ENCODE measurements around the gene SERTAD3. TPM values are rescaled to one million over a fixed set of nuclear protein-coding genes. Genes with fewer than 3 reads are reported as not detected.

Gene SERTAD3
- total and polyA plus RNA-seq, 10 of the 15 experiments (the other 5 are each of a cell fraction or from before 2014, with no cell fraction given) = 4.2 to 22.4 (median 13.7) TPM

GRCh38 chr19:40425450-40426287, 18.5 kb downstream of the SERTAD3 start, which contains the start of gene SERTAD1 (continued):
- TF ChIP-seq BHLHE40 (IDR thresholded peaks at IDR 0.05; ENCODE audit: borderline replicate concordance in 1 of 2, low read depth in 2 of 2, low read length in 1 of 2) (peak; percentile 60 to 79; a peak in 2 of 4 replicates), CHD2 (IDR thresholded peaks at IDR 0.05; ENCODE audit: borderline replicate concordance, low read depth, low read length) (peak; percentile 90), ATF2 (IDR thresholded peaks at IDR 0.05; ENCODE audit: low read length) (no peak), POLR2AphosphoS5 (IDR thresholded peaks at IDR 0.05; ENCODE audit: low read length) (peak; percentile 98), ATF7 (IDR thresholded peaks at IDR 0.05; ENCODE audit: low read depth) (0 out of 2 replicates have a peak, but pooled peaks have one; percentile 45), CBX5 (IDR thresholded peaks at IDR 0.05; ENCODE audit: low read depth) (peak; percentile 68; the same call in 1 of the 2 replicates), NKRF (conservative IDR thresholded peaks at IDR 0.05) (peak; percentile 91), STAT3 (IDR thresholded peaks at IDR 0.05; ENCODE audit: low read depth, low read length) (no peak), STAT1 (conservative IDR thresholded peaks at IDR 0.05) (0 out of 2 replicates have a peak, but pooled peaks have one; percentile 49), HDGF (IDR thresholded peaks at IDR 0.05) (no peak; the same call in 1 of the 2 replicates), USF2 (IDR thresholded peaks at IDR 0.05; ENCODE audit: borderline replicate concordance, low read depth, low read length) (no peak), ZNF622 (IDR thresholded peaks at IDR 0.05) (no peak), E2F8 (IDR thresholded peaks at IDR 0.05; ENCODE audit: low read depth, partially characterized antibody) (no peak), SRF (IDR thresholded peaks at IDR 0.05; ENCODE audit: low read depth in 2 of 2, low read length in 2 of 2) (no peak), TARDBP (IDR thresholded peaks at IDR 0.05; ENCODE audit: borderline replicate concordance) (no peak), BCL11A (IDR thresholded peaks at IDR 0.05; ENCODE audit: low read depth, low read length) (no peak), IKZF1 (conservative IDR thresholded peaks at IDR 0.05) (peak; percentile 76), ZBTB40 (IDR thresholded peaks at IDR 0.05; ENCODE audit: borderline replicate concordance) (no peak; the same call in 1 of the 2 replicates)

All from GM12878 (cell line).